GM12865 (cell line): ENCODE measurements around the gene KCMF1.

Experiments
- DNase-seq: peaks from one replicate; pipeline ENCODE4 v3.0.0; 2010; ENCODE audit warnings: low read depth
- H3K4me3 ChIP-seq: 2 replicates; pipeline ENCODE4 v1.5.1; 2011; ENCODE audit warnings: mild to moderate bottlenecking, low read depth, low read length, control low read depth
- TF ChIP-seq, protein P1 (sequence below): IDR thresholded peaks from 2 replicates; pipeline ENCODE4 v1.5.1; 2011; ENCODE audit warnings: low read length, control low read depth, low read depth, inconsistent platforms; ENCODE audit not compliant: insufficient read depth; ENCODE audit errors: missing control alignments

The KCMF1 gene

DNA sequence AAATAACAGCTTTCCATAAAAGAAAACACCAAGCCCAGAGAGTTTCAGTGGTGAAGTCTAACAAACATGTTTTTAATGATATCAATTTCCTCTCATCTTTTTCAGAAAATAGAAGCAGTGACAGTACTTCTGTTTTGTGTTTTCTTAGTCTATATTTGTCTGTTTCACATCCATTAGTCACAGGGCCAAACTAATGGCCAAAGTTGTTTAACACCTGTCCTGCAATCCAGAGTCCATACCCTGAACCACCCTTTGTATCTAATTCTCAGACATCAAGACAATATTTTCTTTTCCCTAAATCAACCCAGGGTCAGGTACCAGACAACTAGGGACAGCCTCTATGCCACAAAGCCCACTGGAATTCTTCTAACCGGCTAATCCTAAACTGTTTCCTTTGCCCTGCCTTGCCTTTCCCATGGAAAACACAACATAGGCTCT is 39.6 kb upstream of the KCMF1 start:
- H3K4me3 ChIP-seq, result peak overlapping the region; percentile 23; the same call in 1 of the 2 replicates
- TF ChIP-seq, protein P1, sequence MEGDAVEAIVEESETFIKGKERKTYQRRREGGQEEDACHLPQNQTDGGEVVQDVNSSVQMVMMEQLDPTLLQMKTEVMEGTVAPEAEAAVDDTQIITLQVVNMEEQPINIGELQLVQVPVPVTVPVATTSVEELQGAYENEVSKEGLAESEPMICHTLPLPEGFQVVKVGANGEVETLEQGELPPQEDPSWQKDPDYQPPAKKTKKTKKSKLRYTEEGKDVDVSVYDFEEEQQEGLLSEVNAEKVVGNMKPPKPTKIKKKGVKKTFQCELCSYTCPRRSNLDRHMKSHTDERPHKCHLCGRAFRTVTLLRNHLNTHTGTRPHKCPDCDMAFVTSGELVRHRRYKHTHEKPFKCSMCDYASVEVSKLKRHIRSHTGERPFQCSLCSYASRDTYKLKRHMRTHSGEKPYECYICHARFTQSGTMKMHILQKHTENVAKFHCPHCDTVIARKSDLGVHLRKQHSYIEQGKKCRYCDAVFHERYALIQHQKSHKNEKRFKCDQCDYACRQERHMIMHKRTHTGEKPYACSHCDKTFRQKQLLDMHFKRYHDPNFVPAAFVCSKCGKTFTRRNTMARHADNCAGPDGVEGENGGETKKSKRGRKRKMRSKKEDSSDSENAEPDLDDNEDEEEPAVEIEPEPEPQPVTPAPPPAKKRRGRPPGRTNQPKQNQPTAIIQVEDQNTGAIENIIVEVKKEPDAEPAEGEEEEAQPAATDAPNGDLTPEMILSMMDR, result no peak
- peak; percentile 83 for DNase-seq

DNA sequence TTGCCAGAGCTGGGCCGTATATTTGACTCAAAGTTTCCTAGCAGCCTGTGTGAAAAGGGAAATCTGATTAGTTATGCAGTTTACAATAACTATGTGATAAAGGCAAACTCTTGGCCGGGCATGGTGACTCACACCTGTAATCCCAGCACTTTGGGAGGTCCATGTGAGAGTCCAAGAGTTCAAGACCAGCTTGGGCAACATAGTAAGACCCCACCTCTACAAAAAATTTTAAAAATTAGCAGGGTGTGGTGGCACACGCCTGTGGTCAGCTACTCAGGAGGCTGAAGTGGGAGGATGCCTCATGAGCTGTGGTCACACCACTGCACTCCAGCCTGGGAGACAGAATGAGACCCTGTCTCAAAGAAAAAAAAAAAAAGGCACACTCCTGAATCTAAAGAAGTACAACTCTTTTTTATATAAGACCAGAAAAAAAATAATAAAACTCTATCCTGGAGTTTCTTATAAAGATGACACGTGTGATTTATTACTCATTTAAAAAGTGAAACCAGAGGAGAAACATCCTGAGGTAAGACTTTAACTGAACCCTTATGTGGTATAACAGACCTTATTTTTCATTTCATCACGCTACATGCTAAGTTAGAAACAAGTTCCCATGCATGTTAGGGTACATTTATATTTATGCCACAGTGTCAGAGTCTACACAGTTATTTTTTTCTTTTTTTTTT is 32.6 kb upstream of the KCMF1 start:
- TF ChIP-seq, protein P1, result no peak
- H3K4me3 ChIP-seq, result peak overlapping the region; percentile 59
- DNase-seq, result peak; percentile 87

DNA sequence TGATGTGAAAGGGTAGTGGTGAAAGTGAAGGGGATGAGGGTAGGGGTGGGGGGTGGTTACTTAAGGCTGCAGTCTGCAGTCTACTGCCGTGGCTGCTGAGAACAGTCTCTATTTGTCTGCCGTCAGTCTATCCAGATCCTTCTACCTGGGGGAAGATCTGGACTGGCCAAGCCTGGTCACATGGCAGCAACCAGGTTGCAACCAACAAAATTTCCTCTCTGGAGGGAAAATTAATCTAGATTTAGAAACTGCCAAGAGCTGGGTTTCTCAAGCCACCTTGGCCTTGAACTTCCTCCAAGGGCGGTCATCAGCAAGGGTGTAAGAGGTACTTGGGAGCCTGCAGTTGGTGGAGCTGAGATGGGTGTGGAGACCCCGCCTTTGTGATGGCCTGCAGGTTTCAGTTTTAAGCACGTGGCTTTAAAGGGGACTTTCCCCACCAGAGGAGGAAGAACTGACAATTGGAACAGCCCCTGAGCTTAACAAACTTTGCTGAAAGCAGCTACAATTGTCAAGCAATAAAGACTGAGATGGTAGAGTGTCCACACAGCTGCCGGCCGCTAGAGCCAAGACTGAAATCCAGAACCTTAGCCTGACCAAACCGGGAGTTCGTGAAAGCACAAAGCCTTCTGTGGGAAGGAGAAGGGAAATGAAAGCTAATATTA is 31.4 kb upstream of the KCMF1 start:
- DNase-seq, result peak; percentile 100
- TF ChIP-seq, protein P1, result no peak
- peak overlapping the region; percentile 59 for H3K4me3 ChIP-seq

DNA sequence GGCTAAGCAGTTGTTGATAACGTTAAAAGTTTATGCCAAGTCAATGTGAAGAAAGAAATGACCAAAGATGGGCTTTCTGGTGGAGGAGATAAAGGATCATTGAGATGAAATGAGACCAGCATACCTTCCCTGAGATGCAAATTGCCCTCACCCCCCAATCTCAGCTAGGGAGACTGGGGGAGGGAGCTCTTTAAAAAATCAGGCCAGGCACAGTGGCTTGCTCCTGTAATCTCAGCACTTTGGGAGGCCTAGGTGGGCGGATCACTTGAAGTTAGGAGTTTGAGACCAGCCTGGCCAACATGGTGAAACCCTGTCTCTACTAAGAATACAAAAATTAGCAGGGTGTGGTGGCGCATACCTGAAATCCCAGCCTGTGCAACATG is 30.9 kb upstream of the KCMF1 start:
- peak; percentile 82 for DNase-seq
- peak overlapping the region; percentile 58 for H3K4me3 ChIP-seq
- TF ChIP-seq, protein P1, result no peak

DNA sequence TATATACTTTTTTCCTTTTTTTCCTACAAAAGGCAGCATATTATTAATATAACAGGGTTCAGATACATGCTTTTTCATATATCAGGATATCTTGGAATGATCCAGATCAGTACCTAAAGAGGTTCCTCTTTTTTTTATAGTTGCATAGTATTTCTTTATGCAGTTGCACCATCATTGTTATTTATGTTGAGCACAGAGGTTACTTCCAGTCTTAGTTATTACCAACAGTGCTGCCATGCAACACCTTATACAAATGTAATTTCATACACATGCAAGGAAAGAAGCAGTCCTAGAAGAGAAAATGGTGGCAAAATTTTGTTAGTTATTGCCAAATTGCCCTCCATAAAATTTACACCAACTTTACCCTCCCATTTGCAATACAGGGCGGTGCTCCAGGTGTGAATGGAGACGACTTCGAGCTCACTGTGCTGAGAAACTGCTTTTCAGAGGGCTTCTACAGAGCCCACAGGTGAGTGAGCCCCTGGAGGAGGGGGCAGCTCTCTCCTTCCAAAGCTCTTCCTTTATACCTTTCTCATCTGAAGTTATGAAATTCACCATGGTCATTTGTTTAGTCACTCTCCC is 30.0 kb upstream of the KCMF1 start:
- TF ChIP-seq, protein P1, result no peak
- no peak for DNase-seq
- peak overlapping the region; percentile 58 for H3K4me3 ChIP-seq

DNA sequence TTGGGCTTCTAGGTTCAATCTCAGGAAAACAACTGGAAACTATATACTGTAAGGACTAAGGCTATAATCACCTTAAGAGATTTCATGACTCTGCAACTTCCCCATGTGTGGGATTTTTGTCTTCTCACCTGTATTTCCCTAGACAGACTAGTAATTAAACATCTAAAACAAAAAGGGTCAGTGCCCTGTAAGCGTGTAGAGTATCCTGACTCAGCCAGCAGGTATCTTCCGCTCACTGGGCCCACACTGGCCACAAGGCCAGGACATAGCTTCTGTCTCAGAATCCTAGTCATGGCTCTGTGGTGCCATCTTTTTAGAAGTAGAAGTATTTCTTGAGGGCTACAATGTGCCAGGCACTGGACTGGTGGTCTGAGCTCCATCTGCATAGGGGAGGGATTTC is 28.8 kb upstream of the KCMF1 start:
- peak overlapping the region; percentile 91 for H3K4me3 ChIP-seq
- no peak for DNase-seq
- TF ChIP-seq, protein P1, result no peak
